ENCODE measurements around the gene AFAP1. TPM values are rescaled to one million over a fixed set of nuclear protein-coding genes. Genes with fewer than 3 reads are reported as not detected.

Gene AFAP1
- total RNA-seq, 1 donor from 2014 or later, result 67.9 TPM

DNA sequence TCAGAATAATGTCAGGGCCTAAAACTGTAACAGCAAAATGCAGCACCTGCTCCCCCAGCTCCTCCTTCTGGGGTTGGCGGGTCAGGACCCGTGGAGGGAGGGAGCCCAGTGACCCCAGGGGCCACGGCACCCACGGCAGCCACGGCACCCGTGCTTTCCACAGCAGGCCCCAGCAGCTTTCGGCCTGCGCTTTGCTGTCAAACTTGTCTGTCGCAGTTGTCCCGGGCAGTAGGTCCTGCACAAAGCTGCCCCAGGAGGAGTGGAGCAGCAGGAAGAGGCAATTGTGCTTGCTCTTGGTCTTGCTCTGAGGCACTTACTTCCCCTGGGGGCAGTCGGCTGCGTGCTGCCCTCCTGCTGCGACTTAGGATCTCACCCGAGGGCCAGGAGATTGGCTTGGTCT is 183.6 kb downstream of the AFAP1 start:
- H3K27me3 Mint-ChIP-seq (ENCODE audit: low read depth, unreplicated experiment), result peaks cover 29% of the 10 kb centered on the region
- no peak for DNase-seq (ENCODE audit: low read depth)

GRCh38 chr4:7755561-7755960 is 184.1 kb downstream of the AFAP1 start:
- H3K4me1 Mint-ChIP-seq (ENCODE audit: low read depth, unreplicated experiment), result peaks cover 3% of the 10 kb centered on the region
- Histone ChIP-seq H4K20me1 (ENCODE audit: insufficient read depth, low read length) (peaks cover 71% of the 10 kb centered on the region), H2AFZ (ENCODE audit: low read depth, low read length) (no peak overlapping the region), H3K36me3 (ENCODE audit: insufficient read depth, low read length) (peaks cover 15% of the 10 kb centered on the region), H3K4me1 (ENCODE audit: insufficient read depth, low read length) (no peaks in the 10 kb centered on the region), H3K9ac (ENCODE audit: low read length) (no peak overlapping the region), H3K27ac (ENCODE audit: low read depth, low read length) (no peak overlapping the region), H3K4me3 (ENCODE audit: insufficient read depth, low read depth, low read length) (no peak overlapping the region), H3K4me2 (ENCODE audit: low read length) (no peak overlapping the region), H3K79me2 (ENCODE audit: insufficient read depth, low read length) (peaks cover 5% of the 10 kb centered on the region), H3K9me3 (ENCODE audit: insufficient read depth, low read depth, low read length) (no peaks in the 10 kb centered on the region), H3K27me3 (ENCODE audit: insufficient read depth, low read length) (no peaks in the 10 kb centered on the region)
- no peak overlapping the region for H3K4me3 Mint-ChIP-seq (ENCODE audit: unreplicated experiment)
- peaks cover 32% of the 10 kb centered on the region for H3K27me3 Mint-ChIP-seq (ENCODE audit: low read depth, unreplicated experiment)
- H3K9me3 Mint-ChIP-seq (ENCODE audit: unreplicated experiment), result peaks cover 5% of the 10 kb centered on the region
- H3K36me3 Mint-ChIP-seq (ENCODE audit: low read depth, unreplicated experiment), result peaks cover 14% of the 10 kb centered on the region
- no peak for DNase-seq (ENCODE audit: low read depth)
- TF ChIP-seq EZH2 (IDR thresholded peaks at IDR 0.05; ENCODE audit: insufficient read depth, low read length) (no peak), CTCF (IDR thresholded peaks at IDR 0.05; ENCODE audit: insufficient read depth, low read depth, low read length) (no peak)
- FAIRE-seq, result no peak
- no peak overlapping the region for H3K27ac Mint-ChIP-seq (ENCODE audit: unreplicated experiment)

More for the DNA sequence above, 183.6 kb downstream of the AFAP1 start:
- Histone ChIP-seq H3K27me3 (ENCODE audit: insufficient read depth, low read length) (no peaks in the 10 kb centered on the region), H3K4me3 (ENCODE audit: insufficient read depth, low read depth, low read length) (no peak overlapping the region), H2AFZ (ENCODE audit: low read depth, low read length) (no peak overlapping the region), H3K9ac (ENCODE audit: low read length) (no peak overlapping the region), H3K9me3 (ENCODE audit: insufficient read depth, low read depth, low read length) (no peaks in the 10 kb centered on the region), H3K79me2 (ENCODE audit: insufficient read depth, low read length) (peaks cover 6% of the 10 kb centered on the region), H4K20me1 (ENCODE audit: insufficient read depth, low read length) (peaks cover 71% of the 10 kb centered on the region), H3K36me3 (ENCODE audit: insufficient read depth, low read length) (peaks cover 19% of the 10 kb centered on the region), H3K4me1 (ENCODE audit: insufficient read depth, low read length) (no peaks in the 10 kb centered on the region), H3K27ac (ENCODE audit: low read depth, low read length) (no peak overlapping the region), H3K4me2 (ENCODE audit: low read length) (no peak overlapping the region)
- TF ChIP-seq EZH2 (IDR thresholded peaks at IDR 0.05; ENCODE audit: insufficient read depth, low read length) (no peak), CTCF (IDR thresholded peaks at IDR 0.05; ENCODE audit: insufficient read depth, low read depth, low read length) (no peak)
- H3K4me1 Mint-ChIP-seq (ENCODE audit: low read depth, unreplicated experiment), result peaks cover 3% of the 10 kb centered on the region
- H3K9me3 Mint-ChIP-seq (ENCODE audit: unreplicated experiment), result peaks cover 5% of the 10 kb centered on the region
- no peak overlapping the region for H3K27ac Mint-ChIP-seq (ENCODE audit: unreplicated experiment)
- no peak overlapping the region for H3K4me3 Mint-ChIP-seq (ENCODE audit: unreplicated experiment)
- no peak for FAIRE-seq
- peaks cover 14% of the 10 kb centered on the region for H3K36me3 Mint-ChIP-seq (ENCODE audit: low read depth, unreplicated experiment)

GRCh38 chr4:7754565-7755262 is 184.9 kb downstream of the AFAP1 start:
- Histone ChIP-seq H3K4me3 (ENCODE audit: insufficient read depth, low read depth, low read length) (no peak overlapping the region), H3K4me2 (ENCODE audit: low read length) (no peak overlapping the region), H4K20me1 (ENCODE audit: insufficient read depth, low read length) (peaks cover 73% of the 10 kb centered on the region), H2AFZ (ENCODE audit: low read depth, low read length) (no peak overlapping the region), H3K27me3 (ENCODE audit: insufficient read depth, low read length) (no peaks in the 10 kb centered on the region), H3K79me2 (ENCODE audit: insufficient read depth, low read length) (peaks cover 2% of the 10 kb centered on the region), H3K9ac (ENCODE audit: low read length) (no peak overlapping the region), H3K36me3 (ENCODE audit: insufficient read depth, low read length) (peaks cover 7% of the 10 kb centered on the region), H3K9me3 (ENCODE audit: insufficient read depth, low read depth, low read length) (no peaks in the 10 kb centered on the region), H3K27ac (ENCODE audit: low read depth, low read length) (no peak overlapping the region), H3K4me1 (ENCODE audit: insufficient read depth, low read length) (peaks cover 6% of the 10 kb centered on the region)
- Mint-ChIP-seq H3K4me3 (ENCODE audit: unreplicated experiment) (no peak overlapping the region), H3K9me3 (ENCODE audit: unreplicated experiment) (peaks cover 5% of the 10 kb centered on the region), H3K36me3 (ENCODE audit: low read depth, unreplicated experiment) (peaks cover 14% of the 10 kb centered on the region), H3K27ac (ENCODE audit: unreplicated experiment) (no peak overlapping the region), H3K27me3 (ENCODE audit: low read depth, unreplicated experiment) (peaks cover 32% of the 10 kb centered on the region), H3K4me1 (ENCODE audit: low read depth, unreplicated experiment) (peaks cover 11% of the 10 kb centered on the region)
- FAIRE-seq (no peak), DNase-seq (ENCODE audit: low read depth) (no peak)
- TF ChIP-seq EZH2 (IDR thresholded peaks at IDR 0.05; ENCODE audit: insufficient read depth, low read length) (no peak), CTCF (IDR thresholded peaks at IDR 0.05; ENCODE audit: insufficient read depth, low read depth, low read length) (no peak)

Measured in astrocyte (in vitro differentiated cells and primary cell).